ENCODE results near the gene CHRND. TPM values are rescaled to one million over a fixed set of nuclear protein-coding genes. Genes with fewer than 3 reads are reported as not detected.
A peak's percentile ranks its signal among the peaks of the same experiment; 100 is the strongest.

CHRND gene
- polyA plus RNA-seq, 3 donors = not detected

DNA sequence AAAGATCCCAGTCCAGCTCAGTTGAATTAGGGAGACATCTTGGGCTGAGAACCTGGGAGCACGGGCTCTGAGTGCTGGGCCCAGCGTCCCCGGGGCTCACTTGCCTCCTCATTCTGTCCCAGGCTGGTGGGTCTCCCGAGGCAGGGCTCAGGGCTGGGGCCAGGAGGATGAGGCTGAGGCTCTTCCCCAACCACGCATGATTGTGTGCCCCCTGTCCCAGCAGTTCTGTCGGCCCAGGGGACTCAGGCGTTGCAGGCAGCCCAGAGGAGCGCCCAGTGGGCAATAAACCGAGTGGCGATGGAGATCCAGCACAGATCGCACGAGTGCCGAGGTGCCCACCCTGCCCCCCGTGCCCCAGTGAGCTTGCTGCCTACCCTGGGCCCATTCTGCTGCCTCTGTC is 4.9 kb upstream of the CHRND start:
- Mint-ChIP-seq H3K9me3 (peaks cover 0 to 6% (median 0%) of the 10 kb centered on the region in 7 donors), H3K4me1 (peaks cover 10% of the 10 kb centered on the region), H3K4me3 (no peak overlapping the region), H3K27ac (no peak overlapping the region), H3K36me3 (peaks cover 0 to 2% of the 10 kb centered on the region in 2 donors), H3K27me3 (ENCODE audit: low read depth in 3 of 3) (peaks cover 32 to 57% (median 42%) of the 10 kb centered on the region in 3 donors)
- Histone ChIP-seq H3K4me2 (replicated peaks; ENCODE audit: extremely low read depth, low read length, poor library complexity, severe bottlenecking) (no peak overlapping the region), H2AFZ (ENCODE audit: insufficient read depth, low read depth, low read length, poor library complexity, severe bottlenecking) (peak overlapping the region; percentile 67), H4K20me1 (ENCODE audit: insufficient read depth, low read length) (no peaks in the 10 kb centered on the region), H3K27ac (ENCODE audit: low read depth in 1 of 2, low read length in 2 of 2) (no peak overlapping the region), H3K9me3 (replicated peaks in 1 of 2; ENCODE audit: control insufficient read depth in 1 of 2, insufficient read depth in 1 of 2, low read length in 2 of 2) (peaks cover 0 to 5% of the 10 kb centered on the region in 2 donors), H3K79me2 (ENCODE audit: insufficient read depth, low read length) (no peaks in the 10 kb centered on the region), H3K9ac (ENCODE audit: insufficient read depth, low read length, poor library complexity, severe bottlenecking) (no peak overlapping the region), H3K4me1 (ENCODE audit: control insufficient read depth in 1 of 2, insufficient read depth in 2 of 2, low read length in 2 of 2) (peaks cover 4 to 21% of the 10 kb centered on the region in 2 donors), H3K4me3 (replicated peaks in 1 of 3; ENCODE audit: low read depth in 2 of 3, low read length in 3 of 3) (no peak overlapping the region), H3K36me3 (replicated peaks in 1 of 2; ENCODE audit: control insufficient read depth in 1 of 2, insufficient read depth in 2 of 2, low read length in 2 of 2) (no peaks in the 10 kb centered on the region), H3K27me3 (ENCODE audit: control insufficient read depth in 2 of 2, insufficient read depth in 2 of 2, low read length in 2 of 2) (peaks cover 24 to 50% of the 10 kb centered on the region in 2 donors)
- TF ChIP-seq, protein P1, sequence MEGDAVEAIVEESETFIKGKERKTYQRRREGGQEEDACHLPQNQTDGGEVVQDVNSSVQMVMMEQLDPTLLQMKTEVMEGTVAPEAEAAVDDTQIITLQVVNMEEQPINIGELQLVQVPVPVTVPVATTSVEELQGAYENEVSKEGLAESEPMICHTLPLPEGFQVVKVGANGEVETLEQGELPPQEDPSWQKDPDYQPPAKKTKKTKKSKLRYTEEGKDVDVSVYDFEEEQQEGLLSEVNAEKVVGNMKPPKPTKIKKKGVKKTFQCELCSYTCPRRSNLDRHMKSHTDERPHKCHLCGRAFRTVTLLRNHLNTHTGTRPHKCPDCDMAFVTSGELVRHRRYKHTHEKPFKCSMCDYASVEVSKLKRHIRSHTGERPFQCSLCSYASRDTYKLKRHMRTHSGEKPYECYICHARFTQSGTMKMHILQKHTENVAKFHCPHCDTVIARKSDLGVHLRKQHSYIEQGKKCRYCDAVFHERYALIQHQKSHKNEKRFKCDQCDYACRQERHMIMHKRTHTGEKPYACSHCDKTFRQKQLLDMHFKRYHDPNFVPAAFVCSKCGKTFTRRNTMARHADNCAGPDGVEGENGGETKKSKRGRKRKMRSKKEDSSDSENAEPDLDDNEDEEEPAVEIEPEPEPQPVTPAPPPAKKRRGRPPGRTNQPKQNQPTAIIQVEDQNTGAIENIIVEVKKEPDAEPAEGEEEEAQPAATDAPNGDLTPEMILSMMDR (IDR thresholded peaks at IDR 0.05) = no peak
- 93% methylated on average over 14 of the region's 14 CpGs for WGBS (ENCODE audit: insufficient coverage)
- intact Hi-C loops (cut with micrococcal nuclease) = no loop called here
- DNase-seq = no peak

DNA sequence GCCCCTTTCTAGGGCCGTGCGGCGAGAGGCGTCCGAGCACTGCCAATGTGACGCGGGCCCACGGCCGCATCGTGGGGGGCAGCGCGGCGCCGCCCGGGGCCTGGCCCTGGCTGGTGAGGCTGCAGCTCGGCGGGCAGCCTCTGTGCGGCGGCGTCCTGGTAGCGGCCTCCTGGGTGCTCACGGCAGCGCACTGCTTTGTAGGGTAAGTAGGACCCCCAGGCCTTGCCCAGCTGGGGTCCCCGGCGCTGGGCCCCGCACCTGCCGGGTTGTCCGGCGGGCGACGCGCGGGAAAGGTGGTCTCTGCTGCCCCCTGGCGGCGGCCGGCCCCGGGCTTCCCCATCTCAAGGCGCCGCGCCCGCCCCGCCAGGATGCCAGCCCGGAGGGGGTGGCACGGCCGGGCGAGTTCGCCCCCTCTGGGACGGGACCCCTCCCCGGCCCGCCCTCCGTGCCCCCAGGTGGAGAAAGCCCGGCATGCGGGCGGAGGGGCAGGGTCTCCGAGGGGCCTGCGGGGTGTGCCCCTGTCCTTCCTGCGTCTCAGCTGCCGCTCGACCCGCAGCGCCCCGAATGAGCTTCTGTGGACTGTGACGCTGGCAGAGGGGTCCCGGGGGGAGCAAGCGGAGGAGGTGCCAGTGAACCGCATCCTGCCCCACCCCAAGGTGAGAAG is 3.9 kb upstream of the CHRND start:
- peaks cover 0 to 2% of the 10 kb centered on the region in 2 donors for H3K36me3 Mint-ChIP-seq
- H3K36me3 ChIP-seq (replicated peaks in 1 of 2; ENCODE audit: control insufficient read depth in 1 of 2, insufficient read depth in 2 of 2, low read length in 2 of 2) = no peaks in the 10 kb centered on the region
- peak overlapping the region in 1 of 3 experiments; percentile 51 for H3K4me3 ChIP-seq (replicated peaks in 1 of 3; ENCODE audit: low read depth in 2 of 3, low read length in 3 of 3)
- H4K20me1 ChIP-seq (ENCODE audit: insufficient read depth, low read length) = no peaks in the 10 kb centered on the region
- peaks cover 24 to 56% of the 10 kb centered on the region in 2 donors for H3K27me3 ChIP-seq (ENCODE audit: control insufficient read depth in 2 of 2, insufficient read depth in 2 of 2, low read length in 2 of 2)
- intact Hi-C loops (cut with micrococcal nuclease) = no loop called here
- peak overlapping the region; percentile 67 for H2AFZ ChIP-seq (ENCODE audit: insufficient read depth, low read depth, low read length, poor library complexity, severe bottlenecking)
- peak overlapping the region in 1 of 2 donors; percentile 74 for H3K4me3 Mint-ChIP-seq
- DNase-seq = peak; percentile 21 to 52 (median 26)
- peaks cover 35 to 64% (median 47%) of the 10 kb centered on the region in 3 donors for H3K27me3 Mint-ChIP-seq (ENCODE audit: low read depth in 3 of 3)
- no peak overlapping the region for H3K27ac ChIP-seq (ENCODE audit: low read depth in 1 of 2, low read length in 2 of 2)
- no peak overlapping the region for H3K9ac ChIP-seq (ENCODE audit: insufficient read depth, low read length, poor library complexity, severe bottlenecking)
- peaks cover 0 to 6% (median 0%) of the 10 kb centered on the region in 7 donors for H3K9me3 Mint-ChIP-seq
- H3K4me1 ChIP-seq (ENCODE audit: control insufficient read depth in 1 of 2, insufficient read depth in 2 of 2, low read length in 2 of 2) = peaks cover 4 to 21% of the 10 kb centered on the region in 2 donors
- no peak overlapping the region for H3K27ac Mint-ChIP-seq
- WGBS (ENCODE audit: insufficient coverage) = 6% methylated on average over 66 of the region's 66 CpGs
- peak overlapping the region; percentile 68 for H3K4me2 ChIP-seq (replicated peaks; ENCODE audit: extremely low read depth, low read length, poor library complexity, severe bottlenecking)
- H3K79me2 ChIP-seq (ENCODE audit: insufficient read depth, low read length) = no peaks in the 10 kb centered on the region
- TF ChIP-seq, protein P1 (IDR thresholded peaks at IDR 0.05) = peak; percentile 97
- H3K9me3 ChIP-seq (replicated peaks in 1 of 2; ENCODE audit: control insufficient read depth in 1 of 2, insufficient read depth in 1 of 2, low read length in 2 of 2) = peaks cover 0 to 5% of the 10 kb centered on the region in 2 donors
- peaks cover 10% of the 10 kb centered on the region for H3K4me1 Mint-ChIP-seq
